HG03558 (cell line): ENCODE data around the gene RASA3.

Source experiments
- ATAC-seq: cut with Tn5 transposase; IDR thresholded peaks from one replicate; pipeline ENCODE4 v1.9.1; 2021; ENCODE audit warnings: moderate number of reproducible peaks; ENCODE audit not compliant: unreplicated experiment; ENCODE audit errors: extremely low read depth

RASA3 gene

GRCh38 chr13:114012141-114012540, 120.3 kb downstream of the RASA3 start:
- ATAC-seq = no peak

GRCh38 chr13:114011226-114011625, 121.2 kb downstream of the RASA3 start:
- ATAC-seq = no peak

DNA sequence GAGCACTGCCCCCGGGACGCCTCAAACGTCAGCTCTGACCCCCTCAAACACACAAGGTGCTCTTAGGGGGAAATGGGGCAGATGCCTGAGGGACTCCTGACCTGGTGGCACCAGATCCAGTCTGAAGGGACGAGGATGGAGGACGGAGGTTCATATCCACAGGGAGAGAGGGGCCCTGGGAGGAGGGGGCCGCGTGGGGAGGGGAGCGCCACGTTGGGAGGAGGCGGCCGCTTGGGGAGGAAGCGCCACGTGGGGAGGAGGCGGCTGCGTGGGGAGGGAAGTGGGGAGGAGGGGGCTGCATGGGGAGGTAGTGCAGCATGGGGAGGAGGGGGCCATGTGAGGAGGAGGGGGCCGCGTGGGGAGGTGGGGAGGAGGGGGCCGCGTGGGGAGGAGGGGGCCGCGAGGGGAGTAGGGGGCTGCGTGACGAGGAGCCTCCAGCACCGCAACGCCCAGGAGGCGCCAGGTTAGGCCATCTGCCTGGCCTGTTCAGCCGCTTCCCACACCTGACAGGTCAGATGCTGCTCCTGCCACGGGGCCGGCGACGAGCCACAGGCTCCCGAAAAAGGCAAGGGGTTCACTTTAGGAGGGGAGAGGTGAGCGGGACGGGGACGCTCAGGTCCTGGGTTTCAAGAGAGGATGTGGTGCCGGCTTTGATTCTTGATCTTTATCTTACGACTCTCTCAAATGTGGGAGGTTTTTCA, 121.9 kb downstream of the RASA3 start:
- no peak for ATAC-seq

DNA sequence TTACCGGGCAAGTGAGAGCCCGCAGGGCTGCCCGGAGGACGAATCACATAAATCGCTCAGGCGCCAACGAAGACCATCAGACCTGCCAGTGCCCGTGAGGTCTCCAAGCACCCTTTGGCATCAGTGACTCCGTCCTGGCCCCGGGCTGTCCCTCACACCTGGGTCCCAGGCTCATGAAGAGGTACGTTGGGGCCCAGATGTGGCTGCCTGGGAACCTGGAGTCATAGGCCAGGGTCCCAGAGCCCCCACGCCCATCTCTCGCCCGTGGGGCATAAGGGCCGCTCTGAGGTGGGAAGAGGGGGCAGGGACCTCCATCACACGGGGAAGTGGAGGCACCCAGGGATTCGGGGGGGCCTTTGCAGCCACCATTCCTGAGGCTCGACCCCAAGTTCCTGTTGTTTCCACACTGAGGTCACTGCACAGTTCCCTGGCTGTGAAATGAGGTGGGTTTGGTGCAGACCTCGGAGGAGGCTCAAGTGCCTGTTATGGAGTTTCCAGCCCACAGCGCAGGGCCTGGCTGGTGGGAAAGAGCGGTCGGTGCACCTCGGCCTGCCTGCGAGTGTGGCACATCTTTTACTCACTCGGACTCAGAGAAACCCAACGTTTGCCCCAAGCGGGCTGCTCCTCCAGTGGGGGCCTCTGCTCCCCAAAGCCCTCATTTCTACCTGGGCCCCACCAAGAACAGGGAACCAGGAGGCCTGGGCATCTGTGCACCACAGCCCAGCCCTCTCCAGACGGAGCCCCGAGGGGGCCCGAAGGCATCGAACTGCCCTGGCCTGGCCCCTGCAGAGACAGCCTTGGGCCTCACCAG, 122.6 kb downstream of the RASA3 start:
- ATAC-seq = no peak

DNA sequence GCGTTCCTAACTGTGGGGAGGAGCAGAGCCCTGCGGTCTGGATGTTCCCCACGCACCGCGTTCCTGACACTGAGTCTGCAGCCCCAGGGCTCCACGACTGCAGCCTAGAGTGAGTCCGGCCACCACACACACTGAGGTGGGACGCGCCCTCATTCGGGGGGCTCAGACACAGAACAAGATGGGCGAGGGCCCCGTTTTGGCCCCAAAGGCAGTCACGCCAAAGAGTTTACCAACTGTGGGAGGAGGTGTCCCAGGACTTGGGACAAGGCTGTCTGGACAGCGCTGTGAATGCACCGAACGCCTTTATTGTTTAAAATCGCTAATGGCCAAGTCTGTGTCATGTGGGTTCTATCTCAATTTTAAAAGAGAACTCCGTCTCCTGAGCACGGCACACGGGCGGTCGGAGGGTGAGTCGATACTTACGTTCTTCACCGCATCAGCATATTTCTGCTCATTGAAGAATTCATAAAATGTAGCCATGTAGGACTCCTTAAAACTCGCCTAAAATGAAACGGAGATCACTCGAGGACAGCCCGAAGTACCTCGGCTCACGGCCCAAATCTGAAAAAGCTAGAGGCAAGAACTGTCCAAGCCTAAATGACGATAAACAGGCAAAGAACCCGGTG, 123.3 kb downstream of the RASA3 start:
- no peak for ATAC-seq

- ATAC-seq = no peak
Observed at GRCh38 chr13:114007566-114007965, 124.9 kb downstream of the RASA3 start.

GRCh38 chr13:114005206-114005724, 127.2 kb downstream of the RASA3 start:
- no peak for ATAC-seq

GRCh38 chr13:114004420-114005205, 127.8 kb downstream of the RASA3 start:
- no peak for ATAC-seq

DNA sequence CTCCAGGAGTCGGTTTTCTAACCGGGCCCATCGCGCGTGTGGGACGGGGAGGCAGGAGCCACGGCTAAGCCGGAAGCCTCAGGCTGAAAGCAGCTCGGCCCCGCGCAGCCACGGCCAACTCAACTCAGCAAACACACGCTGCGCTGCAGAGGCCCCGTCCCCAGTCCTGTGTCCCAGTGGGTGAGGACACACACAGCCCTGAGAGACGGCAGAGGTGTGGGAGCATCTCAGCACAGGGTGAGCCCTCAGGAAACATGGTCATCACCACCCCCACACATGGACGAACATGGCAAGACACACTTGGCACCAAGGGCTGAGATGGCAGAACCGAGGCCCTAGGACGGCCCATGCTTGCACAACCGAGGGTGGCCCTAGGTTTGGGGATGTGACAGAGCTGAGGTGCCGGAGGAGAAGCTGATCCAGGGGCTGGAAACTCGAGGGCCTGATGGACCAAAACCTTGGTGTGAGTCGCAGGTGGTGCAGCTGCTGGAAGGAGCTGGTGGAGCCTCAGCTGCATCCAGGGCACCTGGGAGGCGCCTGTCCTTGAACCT, 129.6 kb downstream of the RASA3 start:
- ATAC-seq = no peak

DNA sequence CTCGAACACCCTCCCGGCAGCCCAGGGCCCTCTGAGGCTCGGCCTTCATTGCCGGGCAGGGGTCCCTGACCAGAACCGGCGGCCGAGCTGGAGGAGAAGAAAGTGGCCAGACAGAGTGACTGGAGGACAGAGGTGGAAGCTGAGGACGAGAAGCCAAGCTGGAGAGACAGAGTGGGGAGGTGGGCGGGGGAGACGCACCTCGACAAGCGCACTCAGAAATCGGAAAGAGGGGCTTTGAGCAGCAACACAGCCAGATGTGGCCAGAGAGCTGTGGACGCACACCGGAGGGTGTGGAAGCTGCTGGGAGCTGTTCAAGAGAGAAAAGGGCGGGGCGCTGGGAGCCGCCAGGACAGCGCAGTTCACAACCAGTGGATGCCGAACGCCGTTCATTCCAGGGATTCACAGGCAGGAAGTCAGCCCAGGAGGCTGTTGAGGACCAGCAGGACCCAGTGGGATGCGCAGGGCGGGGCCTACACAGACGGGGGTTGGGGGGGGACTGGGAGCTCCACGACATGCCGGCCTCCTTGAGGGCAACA, 130.3 kb downstream of the RASA3 start:
- ATAC-seq = no peak

DNA sequence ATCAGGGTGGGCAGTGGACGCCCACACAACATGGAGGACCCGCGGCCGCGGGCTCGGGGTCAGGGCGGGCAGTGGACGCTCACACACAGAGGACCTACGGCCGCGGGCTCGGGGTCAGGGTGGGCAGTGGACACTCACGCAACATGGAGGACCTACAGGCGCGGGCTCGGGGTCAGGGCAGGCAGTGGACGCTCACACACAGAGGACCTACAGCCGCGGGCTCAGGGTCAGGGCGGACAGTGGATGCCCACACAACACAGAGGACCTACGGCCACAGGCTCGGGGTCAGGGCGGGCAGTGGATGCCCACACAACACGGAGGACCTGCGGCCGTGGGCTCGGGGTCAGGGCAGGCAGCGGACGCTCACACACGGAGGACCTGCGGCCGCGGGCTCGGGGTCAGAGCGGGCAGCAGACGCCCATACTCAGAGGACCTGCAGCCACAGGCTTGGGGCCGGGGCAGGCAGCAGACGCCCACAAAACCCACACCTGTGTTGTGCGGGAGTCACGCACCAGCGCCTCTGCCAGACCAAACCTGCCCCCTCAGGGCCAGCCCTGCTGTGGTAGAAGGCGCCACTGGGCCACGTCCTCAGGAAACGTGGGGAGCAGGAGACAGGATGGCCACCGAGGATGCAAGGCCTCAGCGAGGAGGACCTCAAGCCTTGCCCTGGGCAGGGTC, 131.0 kb downstream of the RASA3 start:
- no peak for ATAC-seq

DNA sequence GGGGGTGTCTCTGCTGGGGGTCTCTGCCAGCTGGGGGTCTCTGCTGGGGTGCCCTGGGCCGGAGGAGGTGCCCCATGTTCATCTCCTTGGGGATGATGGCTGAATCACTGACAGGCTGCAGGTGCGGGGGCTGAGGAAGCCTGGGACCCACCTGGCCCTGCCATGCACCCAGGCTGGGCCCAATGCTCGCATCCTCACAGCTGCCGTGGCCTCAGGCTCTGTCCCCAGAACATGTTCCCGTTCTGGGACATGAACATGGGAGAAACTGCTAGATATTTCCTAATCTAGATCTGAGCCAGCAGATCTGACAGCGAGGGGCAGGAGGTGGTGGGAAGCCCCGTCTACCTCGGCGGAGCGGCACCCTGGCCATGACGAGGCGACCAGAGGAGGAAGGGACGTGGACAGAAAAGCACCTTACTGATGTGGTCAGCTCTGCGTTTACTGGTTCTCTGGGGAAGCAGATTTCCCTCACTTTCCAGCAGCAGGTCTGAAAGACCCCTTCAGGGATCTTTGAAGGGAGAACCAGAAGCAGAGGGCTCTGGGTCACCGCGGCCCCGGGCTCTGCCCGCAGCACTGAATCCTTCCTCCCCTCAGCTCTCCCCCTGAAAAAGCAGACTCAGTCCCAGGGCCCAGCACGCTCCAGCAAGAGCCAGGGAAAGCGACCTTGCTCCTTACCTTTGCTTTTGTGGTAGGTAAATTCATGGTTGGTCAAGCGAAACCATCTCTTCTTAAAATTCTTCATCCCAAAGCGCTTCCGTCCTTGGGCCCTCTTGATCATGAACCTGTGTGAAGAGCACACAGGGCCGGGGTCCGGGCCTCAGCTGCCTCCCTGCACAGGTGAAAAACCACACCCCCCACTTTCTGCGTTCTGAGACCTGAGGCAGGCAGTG, 132.0 kb downstream of the RASA3 start:
- ATAC-seq = no peak

DNA sequence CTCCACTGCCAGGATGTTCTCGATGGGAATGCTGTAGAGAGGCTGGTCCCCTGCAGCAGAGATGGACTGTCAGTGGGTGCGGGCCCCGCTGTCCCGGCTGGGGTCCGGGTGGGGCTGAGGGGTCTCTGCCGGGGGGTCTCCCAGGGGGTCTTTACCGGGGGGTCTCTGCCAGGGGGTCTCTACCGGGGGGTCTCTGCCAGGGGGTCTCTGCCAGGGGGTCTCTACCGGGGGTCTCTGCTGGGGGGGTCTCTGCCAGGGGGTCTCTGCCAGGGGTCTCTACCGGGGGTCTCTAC, 132.9 kb downstream of the RASA3 start:
- ATAC-seq = no peak

DNA sequence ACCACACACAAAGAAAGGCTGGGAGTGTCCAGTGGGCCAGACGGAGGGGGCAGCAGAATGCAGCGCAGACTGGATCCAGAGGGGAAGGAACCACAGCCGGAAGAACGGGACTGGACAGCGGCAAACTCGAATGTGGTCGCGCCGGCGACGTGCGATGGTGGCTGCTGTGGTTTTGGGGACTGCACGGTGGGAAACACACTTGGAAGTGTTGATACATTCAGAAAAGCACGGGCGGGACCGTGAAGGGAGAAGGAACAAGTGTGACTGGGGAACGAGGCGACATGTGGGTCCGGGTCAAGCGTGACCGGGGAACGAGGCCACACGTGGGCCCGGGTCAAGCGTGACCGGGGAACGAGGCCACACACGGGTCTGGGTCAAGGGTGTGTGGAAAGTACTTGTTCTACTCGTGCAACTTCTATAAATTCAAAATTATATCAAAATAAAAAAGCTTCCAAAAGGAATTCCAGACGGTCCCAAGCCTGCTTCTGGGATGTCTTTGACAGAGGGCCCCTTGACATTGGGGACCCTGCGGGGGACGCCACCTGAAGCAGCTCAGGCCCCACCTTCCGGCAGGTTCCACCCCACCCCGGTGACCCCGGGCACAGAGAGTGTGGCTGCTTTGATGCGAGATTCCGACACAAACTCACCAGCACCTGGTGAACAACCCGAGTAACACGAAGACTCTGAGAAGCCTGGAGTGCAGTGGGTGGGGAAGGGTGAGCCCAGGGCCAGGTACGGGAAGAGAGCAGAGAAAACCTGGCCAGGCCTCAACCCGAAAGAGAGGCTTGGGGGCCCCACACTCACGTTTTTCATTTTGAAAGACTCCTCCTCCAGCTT, 133.4 kb downstream of the RASA3 start:
- ATAC-seq = no peak

DNA sequence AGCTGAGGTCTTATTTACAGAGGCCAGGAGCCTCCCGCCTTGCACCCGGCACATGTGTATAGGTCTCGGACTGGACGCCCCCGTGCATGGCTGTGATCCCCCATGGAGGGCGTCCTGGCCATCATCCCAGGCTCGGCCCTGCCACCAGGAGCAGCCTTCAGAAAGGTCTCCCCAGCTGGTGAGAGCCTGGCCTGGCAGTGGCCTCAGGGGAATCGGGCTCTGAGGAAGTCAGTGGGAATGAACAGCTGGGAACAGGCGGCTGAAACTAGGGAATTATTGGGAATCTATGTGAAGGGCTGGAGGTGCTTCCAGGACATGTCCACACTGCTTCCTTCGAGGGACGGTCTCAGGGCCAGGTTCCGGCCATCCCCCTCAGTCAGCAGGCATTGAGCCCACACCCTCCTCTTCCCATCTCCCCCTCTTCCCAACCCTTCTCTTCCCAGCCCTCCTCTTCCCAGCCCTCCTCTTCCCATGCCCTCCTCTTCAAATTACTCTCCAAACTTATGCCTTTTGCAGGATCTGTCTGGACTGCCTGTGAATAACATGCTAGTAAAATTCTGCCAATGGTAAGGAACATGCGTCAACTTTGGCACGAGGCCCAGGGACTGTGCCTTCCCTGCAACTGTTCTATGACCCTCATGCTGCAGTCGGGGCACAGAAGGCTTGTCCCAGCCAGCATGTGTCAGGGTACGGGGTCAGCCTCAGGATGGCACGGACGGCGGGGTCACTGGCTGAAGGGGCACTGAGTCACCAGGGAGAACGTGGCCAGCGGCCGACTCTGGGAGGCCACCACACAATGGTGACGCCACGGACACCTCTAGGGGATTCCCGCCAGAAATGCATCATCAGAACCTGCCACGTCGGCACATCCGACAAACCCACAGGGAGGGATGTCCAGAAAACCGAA, 134.3 kb downstream of the RASA3 start:
- no peak for ATAC-seq

GRCh38 chr13:113996912-113997745, 135.3 kb downstream of the RASA3 start:
- no peak for ATAC-seq
